Stimulated activated CD8-positive, alpha-beta memory T cell treated with anti-CD3 and anti-CD28 coated beads, Interleukin-15, amount 100 ng/mL, for 1 hour (primary cell): ENCODE measurements around the gene MILR1.
A peak's percentile ranks its signal among the peaks of the same experiment; 100 is the strongest.

Source experiments
- DNase-seq: peaks from one replicate; pipeline ENCODE4 v3.0.0-alpha.2; 2020; ENCODE audit warnings: low read depth

The MILR1 gene

GRCh38 chr17:64503821-64504768 is 55.2 kb downstream of the MILR1 start:
- no peak for DNase-seq

GRCh38 chr17:64504769-64505339 is 55.9 kb downstream of the MILR1 start:
- DNase-seq = no peak

- DNase-seq = peak; percentile 67
These were observed 56.7 kb downstream of the MILR1 start for GRCh38 chr17:64505340-64506200.

- peak; percentile 95 for DNase-seq
These were observed 57.3 kb downstream of the MILR1 start, which contains the start of gene DDX5 for GRCh38 chr17:64506201-64506575. DDX5 (minus strand) TSS chr17:64506289; CDS start chr17:64506119, 170 bp downstream.

- peak; percentile 92 for DNase-seq
These were observed 57.9 kb downstream of the MILR1 start, which contains the start of gene CEP95 for GRCh38 chr17:64506576-64507412. CEP95 (plus strand) TSS chr17:64506977; CDS start chr17:64507098, 121 bp downstream.

- no peak for DNase-seq
These were observed 58.5 kb downstream of the MILR1 start for GRCh38 chr17:64507413-64507782.

- DNase-seq = no peak
These were observed 59.8 kb downstream of the MILR1 start for GRCh38 chr17:64508683-64509082.

- DNase-seq = no peak
These were observed 60.3 kb downstream of the MILR1 start for GRCh38 chr17:64509179-64509578.

GRCh38 chr17:64515419-64515818 is 66.5 kb downstream of the MILR1 start:
- DNase-seq = no peak

GRCh38 chr17:64515829-64516228 is 66.9 kb downstream of the MILR1 start:
- no peak for DNase-seq
